GM12891 (cell line): ENCODE measurements around the gene PPFIBP1.
A peak's percentile ranks its signal among the peaks of the same experiment; 100 is the strongest.

Source experiments
- DNase-seq: peaks from one replicate; pipeline ENCODE4 v3.0.0; 2011; ENCODE audit warnings: low spot score; ENCODE audit not compliant: insufficient read length
- FAIRE-seq: peaks from 2 replicates; lab custom pipeline; 2011; peaks lifted over from hg19 to GRCh38; lab: Jason Lieb, UNC
- PAX5 ChIP-seq: IDR thresholded peaks from 2 replicates; pipeline ENCODE4 v1.6.1; 2011; ENCODE audit warnings: low read length, moderate library complexity, mild to moderate bottlenecking; ENCODE audit not compliant: insufficient read depth, severe bottlenecking
- POLR2A ChIP-seq: IDR thresholded peaks from 2 replicates; pipeline ENCODE4 v1.6.1; 2011; ENCODE audit warnings: low read depth, low read length, control low read depth
- POLR2AphosphoS5 ChIP-seq: IDR thresholded peaks from 2 replicates; pipeline ENCODE4 v1.6.1; 2011; ENCODE audit warnings: low read depth, low read length, control low read depth
- POU2F2 ChIP-seq: IDR thresholded peaks from 2 replicates; pipeline ENCODE4 v1.6.1; 2011; ENCODE audit warnings: low read depth, mild to moderate bottlenecking, control low read depth, low read length, moderate library complexity
- SPI1 ChIP-seq: IDR thresholded peaks from 2 replicates; pipeline ENCODE4 v1.6.1; 2011; ENCODE audit warnings: low read depth, low read length, control low read depth
- TAF1 ChIP-seq: IDR thresholded peaks from 2 replicates; pipeline ENCODE4 v1.6.1; 2011; ENCODE audit warnings: low read depth, low read length, control low read depth

PPFIBP1 gene

DNA sequence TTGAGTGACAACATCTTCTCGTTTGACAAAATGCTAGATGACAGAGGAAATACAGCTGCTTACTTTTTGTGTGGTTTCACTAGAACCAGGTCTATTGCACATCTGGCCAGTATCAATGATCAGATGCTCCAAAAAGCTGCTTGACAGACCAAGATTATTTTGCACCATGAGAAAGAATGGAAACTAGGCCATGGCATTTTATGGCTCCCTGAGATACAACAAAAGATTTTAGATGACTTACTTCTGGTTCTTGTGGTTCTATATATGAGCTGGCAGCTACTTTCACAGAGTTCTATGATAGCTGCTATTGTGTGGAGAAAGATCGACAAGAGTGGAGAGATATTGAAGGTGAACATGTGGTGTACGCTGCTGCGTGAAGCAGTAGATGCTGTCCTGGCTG is 25.9 kb upstream of the PPFIBP1 start:
- no peak for DNase-seq
- TF ChIP-seq POU2F2 (no peak), POLR2AphosphoS5 (no peak), SPI1 (no peak), POLR2A (no peak), PAX5 (no peak), TAF1 (no peak)
- FAIRE-seq = peak; percentile 87

DNA sequence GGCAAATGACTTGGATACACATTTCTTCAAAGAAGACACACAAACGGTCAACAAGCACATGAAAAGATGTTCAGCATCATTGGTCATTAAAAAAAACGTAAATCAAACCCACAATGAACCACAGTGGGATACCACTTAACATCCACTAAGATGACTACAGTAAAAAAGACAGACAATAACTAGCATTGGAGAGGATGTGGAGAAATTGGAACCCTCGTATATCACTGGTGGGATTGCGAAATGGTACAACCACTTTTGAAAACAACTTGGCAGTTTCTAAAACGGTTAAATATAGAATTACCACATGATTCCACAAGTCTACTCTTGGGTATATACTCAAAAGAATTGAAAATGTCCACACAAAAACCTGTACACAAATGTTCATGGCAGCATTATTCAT is 25.2 kb upstream of the PPFIBP1 start:
- TF ChIP-seq PAX5 (no peak), POLR2A (no peak), POU2F2 (no peak), TAF1 (no peak), SPI1 (no peak), POLR2AphosphoS5 (no peak)
- DNase-seq (no peak), FAIRE-seq (peak; percentile 20)

DNA sequence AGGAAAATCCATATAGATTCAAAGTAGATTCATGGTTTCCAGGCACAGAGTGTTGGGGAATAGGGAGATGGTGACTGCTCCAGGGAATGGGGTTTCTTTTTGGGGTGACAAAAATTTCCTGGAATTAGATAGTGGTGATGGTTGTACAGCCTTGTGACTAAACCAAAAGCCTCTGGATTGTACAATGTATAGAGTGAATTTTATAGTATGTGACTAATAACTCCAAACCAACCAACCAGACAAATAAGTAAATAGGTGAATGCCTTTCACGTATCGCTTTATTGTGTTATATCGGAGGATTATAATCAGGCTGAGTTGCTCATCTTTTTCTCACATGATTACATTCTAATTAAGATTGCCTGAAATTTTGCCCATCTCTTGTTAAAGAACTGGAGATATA is 24.6 kb upstream of the PPFIBP1 start:
- FAIRE-seq (no peak), DNase-seq (no peak)
- TF ChIP-seq POLR2A = no peak

DNA sequence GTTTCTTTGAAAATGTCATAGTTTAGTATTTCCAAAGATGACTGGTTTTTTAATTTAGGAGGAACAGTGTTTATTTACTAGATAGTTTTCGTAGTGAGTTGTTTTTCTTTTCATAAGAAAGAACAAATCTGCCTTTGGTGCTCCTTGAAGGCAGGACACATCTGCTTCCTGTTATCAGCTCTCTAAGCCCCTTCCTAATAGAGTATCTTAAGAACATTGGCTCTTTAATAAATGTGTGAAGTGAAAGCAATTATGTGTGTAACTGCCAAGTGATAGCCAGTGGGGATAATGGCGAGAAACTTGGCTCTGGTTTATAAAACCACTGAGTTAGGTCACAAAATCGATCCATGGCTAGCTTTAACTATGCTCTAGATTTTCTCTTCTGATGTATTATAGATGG is 23.5 kb upstream of the PPFIBP1 start:
- DNase-seq (no peak), FAIRE-seq (no peak)
- no peak for TF ChIP-seq PAX5
- TF ChIP-seq POLR2AphosphoS5 = no peak
- TF ChIP-seq SPI1 = no peak
- no peak for TF ChIP-seq POLR2A
- TF ChIP-seq POU2F2 = no peak
- no peak for TF ChIP-seq TAF1

DNA sequence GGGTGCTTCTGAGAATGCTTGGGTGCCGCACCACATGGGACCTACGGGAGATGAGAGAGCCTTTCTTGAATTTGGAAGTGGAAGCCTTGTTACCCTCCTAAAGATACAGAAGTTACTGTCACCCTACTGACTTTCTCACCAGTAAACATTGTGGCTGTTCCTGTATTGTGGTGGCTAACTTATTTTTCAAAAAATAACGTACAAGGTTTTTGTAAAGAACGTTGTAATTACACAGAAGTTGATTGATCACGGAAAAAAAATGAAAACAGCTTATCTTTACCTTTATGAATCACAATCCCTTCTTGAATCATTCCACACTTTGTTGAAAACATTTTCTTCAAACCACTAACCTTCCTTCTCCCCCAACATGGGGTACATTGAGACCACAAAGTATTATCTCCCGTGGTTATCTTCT is 22.0 kb upstream of the PPFIBP1 start:
- DNase-seq = no peak
- no peak for FAIRE-seq
- TF ChIP-seq TAF1 (no peak), PAX5 (no peak), POLR2A (no peak), POLR2AphosphoS5 (no peak)

DNA sequence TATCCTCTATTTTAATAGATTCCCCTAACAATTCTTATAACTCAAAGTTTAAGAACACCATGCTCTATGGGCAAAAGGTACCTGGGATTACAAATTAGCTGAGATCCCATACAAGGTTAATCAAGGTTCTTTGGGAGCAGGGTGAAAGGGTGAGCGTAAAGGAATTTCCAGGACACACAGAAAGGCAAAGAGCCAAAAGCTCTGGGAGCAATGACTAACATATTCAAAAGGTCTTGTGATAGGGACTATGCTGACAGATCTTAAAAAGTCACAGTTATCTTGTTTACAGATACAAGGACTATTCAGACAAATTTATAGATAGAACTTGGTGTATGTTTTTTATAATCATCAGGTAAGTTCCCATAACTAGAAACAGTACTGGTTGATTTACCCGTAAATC is 19.5 kb upstream of the PPFIBP1 start:
- no peak for DNase-seq
- TF ChIP-seq POLR2AphosphoS5 = no peak
- no peak for TF ChIP-seq TAF1
- TF ChIP-seq POLR2A = no peak
- no peak for TF ChIP-seq SPI1
- TF ChIP-seq POU2F2 = no peak
- no peak for TF ChIP-seq PAX5
- no peak for FAIRE-seq

DNA sequence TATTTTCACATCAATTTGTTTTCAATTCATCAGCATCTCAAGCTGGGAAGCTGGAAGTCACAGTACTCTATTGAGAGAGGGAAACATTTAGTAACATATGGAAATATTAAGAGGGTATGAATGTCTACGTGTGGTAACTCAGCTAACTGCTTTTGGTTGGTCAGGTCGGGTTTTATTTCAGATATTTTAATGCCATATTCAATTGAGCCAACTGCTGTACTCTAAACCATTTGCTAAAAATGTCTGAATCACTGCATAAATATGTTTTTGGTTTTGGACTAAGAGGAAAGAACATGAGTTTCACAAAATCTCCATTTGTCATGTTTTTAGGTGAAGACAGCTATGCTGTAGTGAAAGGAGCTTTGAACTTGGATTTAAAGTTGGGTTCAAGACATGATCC is 18.9 kb upstream of the PPFIBP1 start:
- no peak for TF ChIP-seq POU2F2
- DNase-seq = no peak
- no peak for FAIRE-seq

DNA sequence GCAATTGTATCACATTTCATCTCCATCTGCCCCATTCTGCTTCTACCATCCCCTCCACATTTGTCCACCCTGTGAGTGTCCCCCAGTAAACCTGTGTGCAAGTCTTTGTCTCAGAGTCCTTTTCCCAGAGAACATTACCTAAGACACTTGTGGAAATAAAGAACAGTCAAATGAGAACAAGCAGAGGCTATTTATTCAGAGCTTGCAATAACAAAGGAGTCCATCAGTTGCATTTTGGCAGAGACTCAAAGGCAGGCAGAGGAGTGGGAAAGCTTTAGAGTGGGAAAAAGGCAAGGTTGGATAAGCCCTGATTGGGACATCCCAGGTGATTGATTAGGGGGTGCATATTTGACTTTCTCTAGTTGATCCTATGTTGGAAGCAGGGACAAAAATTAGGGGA is 18.2 kb upstream of the PPFIBP1 start:
- TF ChIP-seq TAF1 (no peak), POLR2A (no peak), POU2F2 (no peak), POLR2AphosphoS5 (no peak), PAX5 (no peak), SPI1 (no peak)
- no peak for DNase-seq
- no peak for FAIRE-seq

DNA sequence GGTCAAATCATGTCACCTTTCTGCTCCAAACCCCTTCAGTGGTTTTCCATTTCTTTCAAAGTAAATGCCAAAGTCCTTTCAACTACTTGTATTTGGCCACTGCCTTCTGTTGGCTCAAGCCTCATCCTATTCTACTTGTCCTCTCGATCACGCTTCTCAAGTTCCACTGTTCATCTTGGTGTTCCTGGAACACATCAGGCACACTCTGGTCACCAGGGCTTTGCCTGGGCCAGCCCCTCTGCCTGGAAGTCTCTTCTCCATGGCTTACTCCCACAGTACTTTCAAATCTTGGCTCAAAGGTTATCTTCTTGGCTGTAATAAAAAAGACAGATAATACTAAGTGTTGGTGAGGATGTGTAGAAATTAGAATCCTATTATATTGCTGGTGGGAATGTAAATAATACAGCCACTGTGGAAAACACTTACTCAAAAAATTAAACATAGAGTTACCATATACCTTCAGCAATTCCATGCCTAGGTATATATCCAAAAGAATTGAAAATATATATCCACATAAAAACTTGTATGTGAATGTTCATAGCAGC is 17.3 kb upstream of the PPFIBP1 start:
- DNase-seq = no peak
- TF ChIP-seq POLR2AphosphoS5 (no peak), SPI1 (no peak), TAF1 (no peak), POU2F2 (no peak), POLR2A (no peak), PAX5 (no peak)
- no peak for FAIRE-seq

DNA sequence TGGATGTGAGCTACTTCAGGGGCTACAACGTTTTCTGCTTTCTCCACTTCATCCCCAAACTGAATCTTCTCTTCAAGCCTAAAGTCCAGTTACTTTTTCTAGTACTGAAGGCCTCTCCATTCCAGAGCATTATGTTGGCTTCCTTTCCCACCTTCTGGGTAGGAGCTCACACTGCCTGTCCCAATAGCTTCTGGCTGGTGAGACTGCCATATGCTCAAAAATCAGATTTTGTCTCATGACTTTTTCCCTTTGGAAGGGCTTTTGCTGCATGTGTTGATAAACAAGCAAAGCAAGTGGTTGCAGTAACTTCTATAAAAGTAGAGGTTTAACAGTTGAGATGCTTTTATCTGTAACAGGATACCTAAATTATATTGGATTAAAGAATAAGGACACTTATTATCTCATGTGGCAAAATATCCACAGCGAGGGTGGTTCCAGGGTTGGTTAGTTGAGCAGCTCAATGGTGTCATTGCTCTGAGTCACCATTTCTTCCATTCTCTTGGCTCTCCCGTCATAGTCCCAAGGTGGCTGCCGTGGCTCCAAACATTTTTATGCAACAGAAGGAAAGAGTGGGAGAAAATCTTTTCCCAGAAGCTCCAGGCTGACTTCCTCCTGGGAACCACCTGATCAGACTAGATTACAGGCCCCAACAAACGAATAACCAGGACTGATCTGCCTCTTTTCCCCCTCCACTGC is 15.1 kb upstream of the PPFIBP1 start:
- DNase-seq = no peak
- FAIRE-seq = no peak
- no peak for TF ChIP-seq SPI1
- TF ChIP-seq POU2F2 = no peak
- TF ChIP-seq POLR2A = no peak
- no peak for TF ChIP-seq POLR2AphosphoS5
- TF ChIP-seq TAF1 = no peak
- TF ChIP-seq PAX5 = no peak
